ENCODE data around the gene POR. TPM values are rescaled to one million over a fixed set of nuclear protein-coding genes. Genes with fewer than 3 reads are reported as not detected.

Gene POR
- total and polyA plus RNA-seq, 2 of the 8 experiments (the other 6 are each of a cell fraction or from before 2014, with no cell fraction given) = 98.7 to 144 TPM

DNA sequence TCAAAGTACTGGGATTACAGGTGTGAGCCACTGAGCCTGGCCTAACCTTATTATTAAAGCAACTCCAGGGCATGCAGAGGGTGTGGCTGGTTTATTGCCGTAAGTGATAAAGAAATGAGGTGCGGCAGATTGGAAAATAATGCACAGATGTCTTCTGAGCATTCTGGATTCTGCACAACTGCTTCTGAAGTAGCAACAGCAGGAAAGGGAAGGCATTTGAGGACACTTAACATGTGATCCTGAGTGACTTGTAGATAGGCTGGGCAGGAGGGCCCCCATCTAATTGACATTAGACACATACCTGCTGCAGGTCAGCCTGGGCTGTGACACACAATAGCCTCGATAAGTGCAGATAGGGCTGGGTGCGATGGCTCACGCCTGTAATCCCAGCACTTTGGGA lies 30.5 kb upstream of the POR start:
- Histone ChIP-seq H2BK120ac (replicated peaks; ENCODE audit: low read depth, low read length) (no peak overlapping the region), H4K91ac (replicated peaks; ENCODE audit: insufficient read length, low read length) (no peak overlapping the region), H3K79me1 (ENCODE audit: low read depth, low read length) (no peaks in the 10 kb centered on the region; the same call in none of the 2 replicates), H3K4me1 (replicated peaks in 1 of 4; ENCODE audit: control insufficient read depth in 3 of 4, insufficient read depth in 4 of 4, low read length in 3 of 4) (peaks cover 0 to 5% (median 3%) of the 10 kb centered on the region in 4 experiments; a peak in 4 of 7 replicates), H3K9me3 (ENCODE audit: insufficient read depth in 2 of 2, low read depth in 1 of 2, low read length in 1 of 2) (no peaks in the 10 kb centered on the region), H3K27ac (ENCODE audit: low read depth, low read length) (no peak overlapping the region), H3K79me2 (ENCODE audit: control insufficient read depth in 1 of 2, insufficient read depth in 2 of 2, low read length in 2 of 2) (peaks cover 0 to 12% of the 10 kb centered on the region in 2 experiments; a peak in 2 of 4 replicates), H3K9ac (replicated peaks in 1 of 4; ENCODE audit: extremely low read depth in 1 of 4, low read depth in 3 of 4, low read length in 3 of 4) (no peak overlapping the region), H2BK20ac (ENCODE audit: low read length) (no peak overlapping the region), H2BK12ac (ENCODE audit: low read depth, low read length) (no peak overlapping the region), H4K20me1 (replicated peaks in 1 of 2; ENCODE audit: control insufficient read depth in 1 of 2, insufficient read depth in 2 of 2, low read length in 2 of 2) (peaks cover 10 to 37% of the 10 kb centered on the region in 2 experiments), H3K56ac (replicated peaks; ENCODE audit: insufficient read length, low read depth, low read length) (no peak overlapping the region), H4K8ac (ENCODE audit: extremely low read depth, insufficient read depth, low read length) (no peak overlapping the region), H3K4me2 (ENCODE audit: insufficient read depth in 1 of 2, low read depth in 2 of 2, low read length in 2 of 2) (no peak overlapping the region), H3K27me3 (replicated peaks in 1 of 4; ENCODE audit: control insufficient read depth in 3 of 4, extremely low read depth in 1 of 4, insufficient read depth in 3 of 4, low read length in 3 of 4) (peaks cover 0 to 8% (median under 1%) of the 10 kb centered on the region in 4 experiments; a peak in 1 of 7 replicates), H2AFZ (ENCODE audit: low read length) (no peak overlapping the region), H4K5ac (ENCODE audit: insufficient read length, low read depth, low read length) (no peak overlapping the region), H3K18ac (ENCODE audit: extremely low read depth, low read length) (no peak overlapping the region), H3K36me3 (ENCODE audit: control insufficient read depth in 2 of 4, insufficient read depth in 4 of 4, low read length in 3 of 4) (peaks cover 21 to 66% (median 49%) of the 10 kb centered on the region in 4 experiments), H3K23me2 (ENCODE audit: low read depth, low read length) (peaks cover 4% of the 10 kb centered on the region), H2BK5ac (ENCODE audit: low read depth, low read length) (no peak overlapping the region), H3K14ac (ENCODE audit: insufficient read length) (no peak overlapping the region), H3K23ac (ENCODE audit: insufficient read length) (no peak overlapping the region), H2BK15ac (ENCODE audit: low read length) (no peak overlapping the region), H2AK5ac (ENCODE audit: low read depth, low read length) (no peak overlapping the region), H3K4me3 (ENCODE audit: extremely low read depth in 1 of 4, insufficient read depth in 2 of 4, low read depth in 3 of 4, low read length in 4 of 4) (no peak overlapping the region), H3K4ac (replicated peaks; ENCODE audit: insufficient read length, low read depth, low read length) (no peak overlapping the region)
- 97% methylated on average over 5 of the region's 5 CpGs; no CpG with 5 or more reads in 1 of the 2 experiments for WGBS, 2 experiments (ENCODE audit: extremely low coverage in 1 of 2, insufficient coverage in 1 of 2, insufficient read length in 1 of 2, insufficient replicate concordance in 2 of 2, low coverage in 1 of 2, low lambda C conversion rate in 2 of 2, missing lambda C conversion rate in 1 of 2)
- ChIA-PET CTCF (ENCODE audit: partially characterized antibody) (interaction anchor here (0.9 kb wide), 1 partner anchor 135 kb away, joined by 3 read pairs; no protein-coding TSS in a partner anchor), POLR2A (ENCODE audit: partially characterized antibody) (interaction anchor here (1.2 to 1.3 kb wide), 3 partner anchors 8 to 13 kb away, joined by 3 to 8 read pairs (median 5); no protein-coding TSS in a partner anchor)
- FAIRE-seq (no peak), DNase-seq (ENCODE audit: low read depth in 1 of 2, low spot score in 2 of 2) (no peak)
- TF ChIP-seq KDM4A (IDR thresholded peaks at IDR 0.05; ENCODE audit: low read depth, low read length, severe bottlenecking) (no peak), CTBP2 (IDR thresholded peaks at IDR 0.05; ENCODE audit: borderline replicate concordance, insufficient read depth, insufficient read length, low read length) (no peak), GABPA (IDR thresholded peaks at IDR 0.05; ENCODE audit: borderline replicate concordance, insufficient read depth, low read length) (no peak), EP300 (IDR thresholded peaks at IDR 0.05; ENCODE audit: borderline replicate concordance in 1 of 2, low read depth in 2 of 2, low read length in 2 of 2) (no peak), CEBPB (IDR thresholded peaks at IDR 0.05; ENCODE audit: low read depth, low read length) (no peak)
- TF ChIP-seq, protein P1, sequence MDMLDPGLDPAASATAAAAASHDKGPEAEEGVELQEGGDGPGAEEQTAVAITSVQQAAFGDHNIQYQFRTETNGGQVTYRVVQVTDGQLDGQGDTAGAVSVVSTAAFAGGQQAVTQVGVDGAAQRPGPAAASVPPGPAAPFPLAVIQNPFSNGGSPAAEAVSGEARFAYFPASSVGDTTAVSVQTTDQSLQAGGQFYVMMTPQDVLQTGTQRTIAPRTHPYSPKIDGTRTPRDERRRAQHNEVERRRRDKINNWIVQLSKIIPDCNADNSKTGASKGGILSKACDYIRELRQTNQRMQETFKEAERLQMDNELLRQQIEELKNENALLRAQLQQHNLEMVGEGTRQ (IDR thresholded peaks at IDR 0.05; ENCODE audit: low read length) = no peak
